ENCODE data around the gene ANOS1.

Gene ANOS1

DNA sequence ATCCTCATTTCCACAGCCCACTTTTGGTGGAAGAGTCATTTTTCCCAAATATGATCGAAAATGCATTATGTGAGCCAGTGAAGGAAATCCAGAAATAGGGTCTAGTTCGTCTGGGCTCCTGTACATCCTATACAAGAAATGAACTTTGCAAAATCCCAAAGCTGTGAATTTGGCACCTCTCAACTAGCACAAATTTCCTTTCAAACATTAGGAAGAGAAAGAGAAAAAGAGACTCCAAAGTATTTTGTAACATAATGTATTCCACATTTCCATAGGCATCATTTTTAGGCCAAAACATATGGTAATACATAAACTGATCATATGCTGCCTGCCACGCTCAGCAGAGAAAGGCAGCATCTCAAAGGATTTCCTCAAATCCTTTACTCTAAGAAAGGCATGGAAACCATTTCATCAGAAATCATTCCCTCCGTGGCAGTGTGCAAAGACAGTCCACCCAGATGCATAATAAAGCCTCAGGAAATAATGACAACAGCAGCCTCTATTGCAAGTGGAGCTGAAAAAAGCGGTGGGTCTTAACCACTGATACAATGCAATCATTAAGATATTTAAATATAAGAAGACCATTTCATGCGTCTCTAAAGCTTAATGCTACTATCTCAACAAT is 56.8 kb downstream of the ANOS1 start:
- no peak for TF ChIP-seq CTCF (IDR thresholded peaks at IDR 0.05; ENCODE audit: insufficient read depth, low read length)
- TF ChIP-seq, protein P1, sequence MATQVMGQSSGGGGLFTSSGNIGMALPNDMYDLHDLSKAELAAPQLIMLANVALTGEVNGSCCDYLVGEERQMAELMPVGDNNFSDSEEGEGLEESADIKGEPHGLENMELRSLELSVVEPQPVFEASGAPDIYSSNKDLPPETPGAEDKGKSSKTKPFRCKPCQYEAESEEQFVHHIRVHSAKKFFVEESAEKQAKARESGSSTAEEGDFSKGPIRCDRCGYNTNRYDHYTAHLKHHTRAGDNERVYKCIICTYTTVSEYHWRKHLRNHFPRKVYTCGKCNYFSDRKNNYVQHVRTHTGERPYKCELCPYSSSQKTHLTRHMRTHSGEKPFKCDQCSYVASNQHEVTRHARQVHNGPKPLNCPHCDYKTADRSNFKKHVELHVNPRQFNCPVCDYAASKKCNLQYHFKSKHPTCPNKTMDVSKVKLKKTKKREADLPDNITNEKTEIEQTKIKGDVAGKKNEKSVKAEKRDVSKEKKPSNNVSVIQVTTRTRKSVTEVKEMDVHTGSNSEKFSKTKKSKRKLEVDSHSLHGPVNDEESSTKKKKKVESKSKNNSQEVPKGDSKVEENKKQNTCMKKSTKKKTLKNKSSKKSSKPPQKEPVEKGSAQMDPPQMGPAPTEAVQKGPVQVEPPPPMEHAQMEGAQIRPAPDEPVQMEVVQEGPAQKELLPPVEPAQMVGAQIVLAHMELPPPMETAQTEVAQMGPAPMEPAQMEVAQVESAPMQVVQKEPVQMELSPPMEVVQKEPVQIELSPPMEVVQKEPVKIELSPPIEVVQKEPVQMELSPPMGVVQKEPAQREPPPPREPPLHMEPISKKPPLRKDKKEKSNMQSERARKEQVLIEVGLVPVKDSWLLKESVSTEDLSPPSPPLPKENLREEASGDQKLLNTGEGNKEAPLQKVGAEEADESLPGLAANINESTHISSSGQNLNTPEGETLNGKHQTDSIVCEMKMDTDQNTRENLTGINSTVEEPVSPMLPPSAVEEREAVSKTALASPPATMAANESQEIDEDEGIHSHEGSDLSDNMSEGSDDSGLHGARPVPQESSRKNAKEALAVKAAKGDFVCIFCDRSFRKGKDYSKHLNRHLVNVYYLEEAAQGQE (IDR thresholded peaks at IDR 0.05; ENCODE audit: insufficient replicate concordance, low read depth): no peak
- Histone ChIP-seq H3K27ac (replicated peaks) (no peak overlapping the region), H3K4me3 (replicated peaks; ENCODE audit: insufficient read depth, low read length) (no peak overlapping the region), H3K27me3 (ENCODE audit: insufficient read depth, poor library complexity, severe bottlenecking) (no peaks in the 10 kb centered on the region)
- DNase-seq (ENCODE audit: low read depth in 1 of 2, low spot score in 1 of 2): no peak

GRCh38 chrX:8673201-8673600 is 58.7 kb downstream of the ANOS1 start:
- Histone ChIP-seq H3K4me3 (replicated peaks; ENCODE audit: insufficient read depth, low read length) (no peak overlapping the region), H3K27me3 (ENCODE audit: insufficient read depth, poor library complexity, severe bottlenecking) (no peaks in the 10 kb centered on the region), H3K27ac (replicated peaks) (no peak overlapping the region)
- TF ChIP-seq POLR2AphosphoS5 (IDR thresholded peaks at IDR 0.05; ENCODE audit: low read depth) (no peak), CTCF (IDR thresholded peaks at IDR 0.05; ENCODE audit: insufficient read depth, low read length) (no peak), SPI1 (IDR thresholded peaks at IDR 0.05; ENCODE audit: borderline replicate concordance, low read depth) (no peak), GABPA (IDR thresholded peaks at IDR 0.05; ENCODE audit: low read depth) (no peak)
- TF ChIP-seq, protein P1 (IDR thresholded peaks at IDR 0.05; ENCODE audit: insufficient replicate concordance, low read depth): no peak
- no peak for DNase-seq (ENCODE audit: low read depth in 1 of 2, low spot score in 1 of 2)

GRCh38 chrX:8672176-8672575 is 59.8 kb downstream of the ANOS1 start:
- DNase-seq (ENCODE audit: low read depth in 1 of 2, low spot score in 1 of 2): no peak
- Histone ChIP-seq H3K4me3 (replicated peaks; ENCODE audit: insufficient read depth, low read length) (no peak overlapping the region), H3K27ac (replicated peaks) (no peak overlapping the region), H3K27me3 (ENCODE audit: insufficient read depth, poor library complexity, severe bottlenecking) (no peaks in the 10 kb centered on the region)
- TF ChIP-seq SPI1 (IDR thresholded peaks at IDR 0.05; ENCODE audit: borderline replicate concordance, low read depth) (no peak), POLR2AphosphoS5 (IDR thresholded peaks at IDR 0.05; ENCODE audit: low read depth) (no peak), CTCF (IDR thresholded peaks at IDR 0.05; ENCODE audit: insufficient read depth, low read length) (no peak), GABPA (IDR thresholded peaks at IDR 0.05; ENCODE audit: low read depth) (no peak)
- TF ChIP-seq, protein P1 (IDR thresholded peaks at IDR 0.05; ENCODE audit: insufficient replicate concordance, low read depth): no peak
